ENCODE results near the gene TLX1. TPM values are rescaled to one million over a fixed set of nuclear protein-coding genes. Genes with fewer than 3 reads are reported as not detected.
A peak's percentile ranks its signal among the peaks of the same experiment; 100 is the strongest.

Gene TLX1
- polyA plus RNA-seq, 5 donors: not detected

- no peak for DNase-seq
Observed at GRCh38 chr10:101133489-101134298, 2.6 kb downstream of the TLX1 start.

- DNase-seq: no peak
Observed at GRCh38 chr10:101134299-101135127, 3.4 kb downstream of the TLX1 start.

DNA sequence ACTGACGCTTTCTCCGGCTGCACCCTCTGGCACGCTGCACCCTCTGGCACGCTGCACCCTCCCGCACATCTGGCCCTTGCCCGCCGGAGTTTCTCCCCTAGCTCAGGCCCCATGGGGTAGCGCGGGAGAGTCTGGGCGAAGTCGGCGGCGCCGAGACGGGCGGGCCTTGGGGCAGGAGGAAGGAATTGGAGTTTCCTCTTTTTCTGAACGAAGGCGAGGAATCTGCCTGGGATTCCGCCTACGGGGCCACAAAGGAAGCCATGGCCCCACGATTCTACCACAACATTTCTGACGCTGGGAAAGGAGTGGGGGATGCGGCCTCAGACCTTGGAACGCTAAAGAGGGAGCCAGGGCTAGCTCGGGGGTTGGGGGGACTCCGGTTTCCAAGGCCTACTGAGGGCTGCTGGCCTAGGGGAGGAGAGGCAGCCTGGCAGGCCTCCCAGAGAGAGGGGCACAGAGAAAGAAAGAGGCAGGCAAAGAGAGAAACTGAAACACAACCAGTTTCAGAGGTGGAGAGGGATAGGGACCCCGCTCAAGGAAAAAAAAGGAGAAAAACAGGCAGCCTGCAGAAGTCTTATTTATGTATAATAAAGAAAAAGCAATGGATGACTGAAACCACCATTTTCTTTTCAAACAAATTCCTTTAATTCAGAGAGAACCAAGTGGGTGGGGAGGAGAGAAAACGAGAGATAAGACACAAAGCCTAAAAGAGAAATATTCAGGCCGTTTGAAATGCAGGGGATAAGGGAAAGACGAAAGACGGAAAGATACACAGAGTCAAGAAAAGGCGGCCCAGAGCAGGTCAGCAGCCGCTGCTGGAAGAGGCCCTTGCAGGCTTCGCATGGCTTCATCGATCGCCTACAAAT is 4.3 kb downstream of the TLX1 start:
- no peak for DNase-seq

DNA sequence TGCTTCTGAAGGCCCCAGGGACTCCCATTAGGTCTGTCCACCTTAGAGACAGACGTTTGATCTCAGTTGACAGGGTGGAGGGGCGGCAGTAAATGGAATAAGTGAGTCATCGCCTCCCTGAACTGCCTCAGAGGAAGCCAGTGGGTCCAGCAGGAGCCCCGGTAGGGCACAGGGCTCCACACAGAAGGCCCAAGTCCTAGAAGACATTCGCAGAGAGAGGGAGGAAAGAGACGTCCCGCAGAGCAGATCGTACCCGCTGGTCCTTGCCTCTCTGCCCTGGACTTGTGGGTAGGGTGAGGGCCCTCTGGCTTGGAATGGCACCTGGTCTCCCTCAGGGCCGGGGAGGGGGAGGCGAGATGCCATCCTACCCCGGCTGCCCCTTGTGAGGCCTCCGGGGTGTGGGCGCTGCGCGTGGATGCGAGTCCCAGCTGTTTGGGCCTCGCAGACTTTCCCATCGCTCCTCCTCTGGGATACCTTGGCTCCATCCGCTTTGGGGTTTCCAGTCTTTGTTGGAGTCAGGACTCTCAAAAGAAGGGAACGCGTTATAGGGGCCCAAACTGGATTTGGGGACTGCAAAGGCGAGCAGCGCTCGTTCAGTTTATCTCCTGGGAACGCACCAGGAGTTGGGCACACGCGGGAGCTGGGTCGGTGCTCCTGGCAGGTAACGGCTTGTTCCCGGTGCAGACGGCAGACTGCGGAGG is 5.1 kb downstream of the TLX1 start:
- no peak for DNase-seq

- no peak for DNase-seq
Observed at GRCh38 chr10:101136708-101137121, 5.6 kb downstream of the TLX1 start.

GRCh38 chr10:101137271-101137670 is 6.2 kb downstream of the TLX1 start:
- DNase-seq: no peak

- no peak for DNase-seq
Observed at GRCh38 chr10:101138788-101139420, 7.8 kb downstream of the TLX1 start.

- DNase-seq: peak in 1 of 2 donors; percentile 41
Observed at GRCh38 chr10:101139421-101139911, 8.4 kb downstream of the TLX1 start.

GRCh38 chr10:101140084-101140949 is 9.2 kb downstream of the TLX1 start:
- DNase-seq: peak in 1 of 2 donors; percentile 21

- no peak for DNase-seq
Observed at GRCh38 chr10:101140950-101141615, 10.0 kb downstream of the TLX1 start.

- DNase-seq: peak; percentile 74 to 78
Observed at GRCh38 chr10:101141616-101142532, 10.8 kb downstream of the TLX1 start.

- no peak for DNase-seq
Observed at GRCh38 chr10:101142533-101143344, 11.6 kb downstream of the TLX1 start.

- no peak for DNase-seq
Observed at GRCh38 chr10:101143345-101143630, 12.2 kb downstream of the TLX1 start.

DNA sequence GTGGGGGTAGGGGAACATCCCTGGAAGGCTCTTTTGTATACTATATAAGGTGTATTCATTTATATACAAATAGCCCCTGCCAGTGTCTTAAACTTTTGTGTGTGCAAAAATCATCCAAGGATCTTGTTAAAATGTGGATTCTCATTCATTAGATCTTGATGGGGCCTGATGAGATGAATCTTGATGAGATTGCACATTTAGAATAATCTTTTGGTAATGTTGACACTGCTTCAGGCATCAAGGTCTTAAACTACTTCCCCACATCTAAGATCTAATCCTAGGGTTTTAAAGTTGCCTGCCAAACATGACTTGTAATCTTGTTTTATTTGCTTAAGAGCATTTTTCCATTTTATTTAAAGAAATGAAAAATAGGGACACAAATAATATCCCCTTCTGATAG is 13.0 kb downstream of the TLX1 start:
- DNase-seq: no peak

GRCh38 chr10:101145145-101145544 is 14.0 kb downstream of the TLX1 start:
- DNase-seq: no peak

DNA sequence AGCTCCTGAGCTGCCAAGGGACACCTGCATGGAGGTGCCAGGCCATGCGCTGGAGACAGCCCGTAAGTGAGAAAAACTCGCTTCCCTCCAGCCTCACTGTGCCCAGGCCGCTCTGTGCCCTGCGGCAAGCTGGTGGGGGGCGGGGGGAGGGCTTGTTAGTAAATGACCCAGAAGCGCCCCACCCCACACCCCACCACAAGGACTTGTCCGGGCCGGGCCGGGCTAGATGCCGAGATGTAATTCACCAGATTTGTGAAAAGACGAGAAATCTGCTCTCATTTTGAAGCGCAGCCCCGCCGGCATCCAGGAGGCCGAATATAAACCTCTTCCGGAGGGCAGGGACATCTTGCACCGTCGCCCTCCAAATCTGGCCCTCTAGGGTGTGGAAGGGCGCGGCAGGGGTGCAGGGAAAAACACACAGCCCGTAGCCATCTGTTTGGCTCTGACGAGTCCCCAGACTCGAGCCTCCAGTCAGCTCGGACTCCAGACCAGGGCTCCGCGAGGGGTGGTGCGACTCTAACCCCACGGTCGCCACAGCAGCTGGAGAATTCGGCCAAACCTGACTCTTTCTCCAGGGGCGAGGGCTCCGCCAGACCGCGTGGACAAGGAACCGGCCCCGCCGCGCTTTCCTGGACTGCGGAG is 14.8 kb downstream of the TLX1 start:
- no peak for DNase-seq
